Left colon (tissue), 2 donors: ENCODE measurements around the gene COL13A1. TPM values are rescaled to one million over a fixed set of nuclear protein-coding genes. Genes with fewer than 3 reads are reported as not detected.

Experiments
- ATAC-seq: fragments of 200-7000 bp; cut with Tn5 transposase; one replicate; pipeline ENCODE4 v1.9.1; 2020; ENCODE audit warnings: mild to moderate bottlenecking, moderate library complexity
- DNase-seq, 2 donors: peaks; one replicate each; pipeline ENCODE4 v3.0.0-alpha.2; 2020
- intact Hi-C, 2 donors: fragments of 100-400 bp; cut with DNase I in 1 of 2; cut with micrococcal nuclease in 1 of 2; formaldehyde crosslinking; loops; one replicate each; pipeline versions ENCODE4 v1.11.2 to v1.14.0; 2022; cut with DNase I, micrococcal nuclease
- total RNA-seq, 2 donors: library from RNA; stranded (reverse); fragmentation: NEBNext Ultra II Directional; extraction: Animal tissue kit (Norgen Biotek cat#: 25700); gene quantifications; one replicate each; pipeline ENCODE4 v1.2.1, GENCODE V29; 2021
- donor health status: DM: no; HTN: no; CAD: no.
- donor health status: DM: yes; HTN: yes; CAD: no.

COL13A1 gene
- total RNA-seq, 2 donors from 2014 or later = 0.70 to 1.4 TPM

- DNase-seq (no peak), ATAC-seq (peak; percentile 72)
- intact Hi-C loops = no loop called here
These were observed 53.8 kb downstream of the COL13A1 start for GRCh38 chr10:69855346-69856111.

DNA sequence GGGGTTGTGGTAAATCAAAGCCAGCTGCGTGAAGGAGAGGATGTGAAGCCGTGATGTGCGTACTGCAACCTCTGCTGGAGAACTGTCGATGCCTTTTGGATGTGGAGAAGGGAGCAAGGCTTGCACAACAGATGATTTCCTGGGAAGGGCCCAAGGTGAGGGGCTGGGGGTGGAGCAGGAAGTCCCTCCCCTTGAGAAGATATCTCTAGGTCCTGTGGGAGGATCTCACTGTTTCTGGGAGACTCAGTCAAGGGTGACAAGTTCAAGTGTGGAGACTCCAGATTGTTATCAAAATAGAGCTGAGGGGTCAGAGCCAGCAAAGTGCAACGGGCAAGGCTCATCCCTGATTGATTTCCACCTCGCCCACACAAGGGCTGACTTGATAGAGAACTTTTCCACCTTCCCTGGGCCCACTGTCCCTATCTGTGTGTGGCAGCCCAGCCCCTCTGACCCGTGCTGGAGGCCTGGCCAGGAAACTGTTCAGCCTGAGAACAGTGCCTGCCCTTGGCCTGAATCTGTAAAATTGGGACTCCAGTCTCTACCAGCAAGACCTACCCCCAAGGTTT is 55.0 kb downstream of the COL13A1 start:
- intact Hi-C loops = no loop called here
- DNase-seq (no peak), ATAC-seq (no peak)

GRCh38 chr10:69858201-69858600 is 56.5 kb downstream of the COL13A1 start:
- intact Hi-C loops = no loop called here
- ATAC-seq = no peak
- no peak for DNase-seq

DNA sequence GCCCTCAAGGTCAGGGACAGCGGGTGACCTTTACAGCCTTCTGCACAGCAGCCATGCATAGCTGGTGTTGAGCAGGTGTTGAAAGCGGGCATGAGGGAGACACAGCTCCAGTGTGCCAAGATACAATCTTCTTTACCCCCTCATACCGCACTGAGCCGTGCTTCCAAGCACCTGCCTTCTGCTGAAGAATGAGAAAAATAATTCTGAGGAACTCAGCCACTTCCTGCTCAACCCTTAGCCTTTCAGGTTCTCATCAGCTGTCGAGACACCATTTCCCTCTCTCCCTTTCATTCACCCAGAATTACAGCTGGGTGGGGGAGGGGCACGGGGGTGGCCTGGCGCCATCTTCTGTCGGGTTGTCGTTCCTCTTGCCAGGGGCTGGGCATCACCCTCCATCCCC is 58.6 kb downstream of the COL13A1 start:
- ATAC-seq (no peak), DNase-seq (no peak)
- intact Hi-C loops = no loop called here

GRCh38 chr10:69861251-69862240 is 59.8 kb downstream of the COL13A1 start:
- ATAC-seq (peak; percentile 48), DNase-seq (no peak)
- intact Hi-C loops = no loop called here

DNA sequence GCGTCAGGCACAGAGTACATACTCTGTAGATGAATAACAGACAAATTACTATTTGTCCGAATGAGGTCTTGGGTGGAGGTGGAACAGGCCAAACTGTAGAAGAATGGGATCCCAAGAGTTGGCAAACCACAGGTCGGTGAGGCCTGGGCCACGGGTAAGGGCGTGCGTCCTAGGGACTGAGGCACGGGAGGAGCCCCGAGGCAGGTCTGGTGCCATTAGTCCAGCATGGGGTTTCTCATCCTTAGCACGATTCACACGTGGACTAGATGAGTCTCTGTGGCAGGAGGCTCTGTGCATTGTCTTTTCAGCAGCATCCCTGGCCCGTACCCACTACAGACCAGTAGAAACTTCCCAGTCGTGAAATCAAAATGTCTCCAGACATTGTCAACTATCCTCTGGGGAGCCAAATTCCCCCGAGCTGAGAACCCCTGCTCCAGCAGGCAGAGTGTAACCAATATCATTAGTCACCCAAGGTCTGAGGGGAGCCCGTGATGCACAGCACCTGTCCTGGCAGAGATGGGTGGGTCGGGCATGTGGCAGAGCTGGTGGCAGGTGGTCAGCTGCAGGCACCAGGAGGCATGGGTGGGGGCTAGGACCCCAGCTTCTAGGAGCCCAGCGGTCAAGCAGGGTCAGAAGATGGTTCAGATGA is 61.3 kb downstream of the COL13A1 start:
- ATAC-seq (no peak), DNase-seq (no peak)
- intact Hi-C loops = no loop called here

GRCh38 chr10:69863580-69863979 is 61.9 kb downstream of the COL13A1 start:
- intact Hi-C loops = no loop called here
- ATAC-seq (no peak), DNase-seq (no peak)

DNA sequence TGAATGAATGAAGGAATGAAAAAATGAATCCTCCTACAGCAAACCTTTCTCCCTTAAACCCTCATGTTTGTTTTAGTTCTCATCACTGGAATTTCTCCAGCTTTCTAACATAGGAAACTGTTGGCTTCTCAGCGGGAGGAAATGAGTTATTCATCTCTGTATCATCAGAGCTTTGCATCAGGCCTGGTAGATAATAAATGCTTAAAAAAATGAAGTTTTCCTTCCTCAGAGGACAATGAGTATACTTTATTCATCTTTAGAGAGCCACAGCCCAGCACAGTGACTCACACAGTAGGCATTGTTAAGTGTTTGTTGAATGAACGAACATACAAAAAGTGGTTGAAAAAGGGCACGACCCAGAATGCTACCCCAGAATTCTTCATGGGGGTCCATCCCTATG is 62.6 kb downstream of the COL13A1 start:
- DNase-seq = no peak
- ATAC-seq = no peak
- intact Hi-C loops = no loop called here

- DNase-seq (no peak), ATAC-seq (no peak)
- intact Hi-C loops = no loop called here
These were observed 63.7 kb downstream of the COL13A1 start for GRCh38 chr10:69865450-69865849.

DNA sequence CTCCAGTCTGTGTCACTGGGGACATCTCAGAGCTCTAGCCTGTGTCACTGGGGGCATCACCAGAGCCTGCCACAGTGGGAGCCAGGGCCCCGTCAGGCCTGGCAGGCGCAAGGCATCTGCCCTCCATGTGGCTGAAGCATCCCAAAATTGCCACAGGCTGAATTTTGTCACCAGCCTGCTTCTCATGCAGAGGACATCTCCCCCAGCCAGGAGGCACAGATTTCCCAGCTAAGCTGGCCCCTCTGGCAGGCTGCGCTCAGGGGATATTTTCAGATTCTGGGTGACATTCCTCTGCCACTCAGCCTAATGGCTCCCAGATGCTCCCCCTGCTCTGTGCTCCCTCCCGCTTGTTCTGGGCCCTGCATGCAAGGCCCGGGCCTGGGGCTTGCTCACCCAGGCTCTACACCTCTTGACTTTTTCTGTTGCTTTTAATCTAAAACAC is 64.6 kb downstream of the COL13A1 start:
- no peak for ATAC-seq
- no peak for DNase-seq
- intact Hi-C loops = no loop called here

GRCh38 chr10:69866688-69867461 is 65.2 kb downstream of the COL13A1 start:
- DNase-seq (peak; percentile 76 to 83), ATAC-seq (peak; percentile 83)
- intact Hi-C loops = no loop called here

DNA sequence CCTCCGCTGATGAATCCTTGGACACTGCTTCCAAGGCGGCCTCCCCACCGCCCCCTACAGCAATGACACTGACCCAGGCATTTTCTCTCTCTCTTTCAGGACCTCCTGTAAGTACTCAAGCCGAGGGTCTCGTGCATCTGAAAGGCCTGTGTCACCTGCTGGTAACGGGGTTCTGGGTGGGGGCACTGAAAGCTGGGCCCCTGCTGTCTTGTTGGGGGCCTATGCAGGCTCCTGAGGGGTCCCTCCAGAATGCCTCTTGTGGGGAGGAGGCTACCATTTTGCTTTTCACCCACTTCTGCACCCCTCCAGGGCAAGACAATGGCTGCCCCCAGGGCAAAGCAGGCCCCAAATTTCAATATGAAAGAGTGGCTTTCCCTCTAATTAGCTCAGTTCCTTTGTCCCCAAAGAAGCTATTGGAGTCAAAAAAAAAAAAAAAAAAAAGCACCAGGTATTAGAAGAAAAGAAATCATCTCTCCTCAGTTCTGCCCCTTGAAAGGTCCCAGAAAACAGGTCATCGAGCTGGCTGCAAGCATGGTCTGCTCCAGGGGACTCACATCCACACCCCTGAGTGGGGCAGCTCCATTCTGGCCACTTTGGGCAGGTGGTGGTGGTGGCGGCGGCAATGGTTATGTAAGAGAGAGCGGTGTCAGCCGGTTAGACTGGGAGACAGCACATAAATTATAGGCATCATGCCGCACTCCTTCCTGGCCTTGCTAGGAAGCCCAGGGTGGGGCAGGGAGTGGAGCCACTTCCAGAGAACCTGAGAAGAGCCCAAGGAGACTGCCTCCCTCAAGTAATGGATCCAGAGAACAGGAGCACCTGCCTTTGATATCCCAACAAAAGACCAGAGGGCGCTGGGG is 66.2 kb downstream of the COL13A1 start:
- peak; percentile 64 for ATAC-seq
- intact Hi-C loops = no loop called here
- peak; percentile 60 to 72 for DNase-seq

DNA sequence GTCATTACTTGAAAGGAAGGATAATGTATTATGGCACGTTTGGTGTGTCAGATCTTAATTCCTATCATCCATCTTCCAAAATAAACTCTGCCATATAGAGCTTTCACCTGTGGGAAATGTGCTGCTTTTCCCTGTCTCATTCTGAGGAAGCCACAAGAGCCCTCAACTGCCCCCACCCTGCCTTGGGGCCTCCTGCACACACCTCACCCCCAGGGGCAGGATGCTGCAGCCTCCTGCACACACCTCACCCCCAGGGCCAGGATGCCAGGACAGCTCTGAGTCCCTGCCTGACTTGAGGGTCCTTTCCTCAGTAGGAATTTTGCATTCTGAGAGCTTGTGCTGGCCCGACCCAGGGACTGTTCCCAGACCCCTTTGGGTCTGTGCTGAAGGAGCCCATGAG is 67.1 kb downstream of the COL13A1 start:
- ATAC-seq (no peak), DNase-seq (no peak)
- intact Hi-C loops = no loop called here

DNA sequence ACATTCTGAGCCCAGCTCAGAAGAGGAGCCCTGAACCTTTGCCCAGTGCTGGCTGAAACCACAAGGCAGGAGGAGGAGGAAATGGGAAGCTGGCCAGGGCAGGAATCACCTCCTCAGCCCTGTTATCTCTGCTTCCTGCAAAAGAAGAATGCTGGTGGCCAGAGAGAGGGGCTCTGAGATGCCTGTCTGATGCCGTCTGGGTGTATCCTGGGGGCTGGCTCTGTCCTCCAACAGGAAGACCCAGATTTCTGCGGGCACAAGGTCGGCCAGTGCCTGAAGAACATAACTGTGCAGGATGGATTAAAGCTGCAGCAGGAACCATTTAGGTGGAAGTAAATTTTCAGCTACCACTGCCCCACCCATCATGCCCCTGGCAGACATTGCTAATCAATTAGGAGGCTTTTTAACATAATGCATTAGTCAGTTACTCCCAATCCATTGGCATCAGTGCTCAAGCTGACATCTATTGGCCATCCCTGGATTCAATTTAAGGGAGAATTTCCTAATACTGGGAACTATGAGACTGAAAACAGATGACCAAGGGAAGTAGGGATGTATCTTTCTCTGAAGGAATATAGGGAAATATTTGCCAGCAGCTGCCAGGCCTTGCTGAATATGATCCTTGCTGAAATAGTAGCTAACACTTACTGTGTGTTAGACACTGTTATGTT is 67.7 kb downstream of the COL13A1 start:
- intact Hi-C loops = no loop called here
- ATAC-seq (peak; percentile 72), DNase-seq (peak; percentile 69 to 79)

DNA sequence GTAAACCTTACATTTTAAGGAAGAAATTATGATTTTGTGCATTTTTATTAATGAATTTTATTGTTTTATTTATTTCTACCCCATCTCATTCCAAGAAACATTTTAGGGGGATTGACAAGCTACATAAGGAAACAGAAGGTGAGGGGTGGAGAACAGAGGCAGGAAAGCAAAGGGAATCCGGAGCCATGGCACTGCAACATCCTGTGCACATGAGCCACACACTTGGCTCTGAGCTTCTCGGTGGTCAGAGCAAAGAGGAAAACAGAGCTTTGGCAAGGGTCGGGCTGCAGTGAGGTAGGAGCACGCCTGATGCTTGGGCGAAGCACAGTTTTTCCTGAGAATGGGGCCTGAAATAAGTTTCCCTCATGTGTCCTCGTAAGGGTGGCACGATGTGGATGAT is 68.9 kb downstream of the COL13A1 start:
- DNase-seq = no peak
- no peak for ATAC-seq
- intact Hi-C loops = no loop called here

DNA sequence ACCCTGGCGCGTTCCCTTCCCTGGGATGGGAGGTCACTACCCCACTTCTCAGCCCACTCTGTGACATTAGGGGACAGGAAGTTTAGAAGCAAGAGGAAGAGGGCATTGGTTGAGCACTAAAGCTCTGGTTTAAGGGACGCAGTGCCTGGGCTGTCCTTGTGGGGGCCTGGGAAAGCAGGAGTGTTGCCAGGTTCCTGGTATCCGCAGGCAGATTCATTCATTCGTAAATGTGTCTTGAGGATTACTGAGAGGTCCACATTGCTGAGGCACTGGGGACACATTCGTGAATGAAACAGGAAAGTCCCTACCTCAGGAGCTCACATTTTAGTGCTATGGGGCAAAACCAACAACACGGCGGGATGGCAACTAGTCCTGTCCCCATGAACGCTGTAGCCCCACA is 69.4 kb downstream of the COL13A1 start:
- ATAC-seq (no peak), DNase-seq (no peak)
- intact Hi-C loops = no loop called here

- intact Hi-C loops = no loop called here
- DNase-seq (no peak), ATAC-seq (no peak)
These were observed 70.6 kb downstream of the COL13A1 start for GRCh38 chr10:69872323-69872722.
